GM18517 (cell line): ENCODE data around the gene C14orf119.
A peak's percentile ranks its signal among the peaks of the same experiment; 100 is the strongest.
"Not testable (repeated sequence)": the region's sequence is repeated elsewhere in the genome, so short reads cannot be mapped to it uniquely, and the experiment has no call there.

Experiments used
- ATAC-seq: cut with Tn5 transposase; IDR thresholded peaks from one replicate; pipeline ENCODE4 v1.9.1; 2021; ENCODE audit warnings: mild to moderate bottlenecking, moderate library complexity; ENCODE audit not compliant: unreplicated experiment

The C14orf119 gene

DNA sequence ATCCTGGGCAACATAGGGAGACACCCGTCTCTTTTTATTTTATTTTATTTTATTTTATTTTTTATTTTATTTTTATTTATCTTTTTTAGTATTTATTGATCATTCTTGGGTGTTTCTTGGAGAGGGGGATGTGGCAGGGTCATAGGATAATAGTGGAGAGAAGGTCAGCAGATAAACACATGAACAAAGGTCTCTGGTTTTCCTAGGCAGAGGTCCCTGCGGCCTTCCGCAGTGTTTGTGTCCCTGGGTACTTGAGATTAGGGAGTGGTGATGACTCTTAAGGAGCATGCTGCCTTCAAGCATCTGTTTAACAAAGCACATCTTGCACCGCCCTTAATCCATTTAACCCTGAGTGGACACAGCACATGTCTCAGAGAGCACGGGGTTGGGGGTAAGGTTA is 12.3 kb downstream of the C14orf119 start:
- not testable (repeated sequence) for ATAC-seq

DNA sequence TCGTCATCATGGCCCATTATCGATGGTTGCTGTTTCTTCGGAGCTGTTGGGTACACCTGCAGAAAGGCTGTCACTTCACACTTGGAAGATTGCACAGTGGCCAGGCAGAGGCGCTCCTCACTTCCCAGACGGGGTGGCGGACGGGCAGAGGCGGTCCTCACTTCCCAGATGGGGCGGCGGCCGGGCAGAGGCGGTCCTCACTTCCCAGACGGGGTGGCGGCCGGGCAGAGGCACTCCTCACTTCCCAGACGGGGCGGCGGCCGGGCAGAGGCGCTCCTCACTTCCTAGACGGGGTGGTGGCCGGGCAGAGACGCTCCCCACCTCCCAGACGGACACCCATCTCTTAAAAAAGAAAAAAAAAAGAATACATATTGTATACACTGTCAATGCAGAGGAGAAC is 12.9 kb downstream of the C14orf119 start:
- ATAC-seq = not testable (repeated sequence)

DNA sequence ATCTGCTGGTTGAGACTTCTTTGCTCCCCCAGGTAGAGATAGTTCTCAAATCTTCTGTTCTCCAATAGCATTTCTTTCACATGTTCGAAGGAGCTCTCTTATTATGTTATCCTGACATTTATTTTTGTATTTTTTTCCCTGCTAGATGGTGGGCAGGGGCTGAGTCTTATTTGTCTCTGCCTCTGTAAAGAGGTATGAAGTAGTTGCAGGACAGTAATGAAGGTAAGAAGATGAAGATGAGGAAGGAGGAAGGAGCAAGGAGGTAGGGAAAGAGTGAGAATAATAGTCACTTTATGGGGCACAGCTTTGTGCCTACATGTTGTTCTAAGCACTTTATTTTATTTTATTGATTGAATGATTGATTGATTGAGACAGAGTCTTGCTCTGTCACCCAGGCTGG is 14.5 kb downstream of the C14orf119 start:
- no peak for ATAC-seq

DNA sequence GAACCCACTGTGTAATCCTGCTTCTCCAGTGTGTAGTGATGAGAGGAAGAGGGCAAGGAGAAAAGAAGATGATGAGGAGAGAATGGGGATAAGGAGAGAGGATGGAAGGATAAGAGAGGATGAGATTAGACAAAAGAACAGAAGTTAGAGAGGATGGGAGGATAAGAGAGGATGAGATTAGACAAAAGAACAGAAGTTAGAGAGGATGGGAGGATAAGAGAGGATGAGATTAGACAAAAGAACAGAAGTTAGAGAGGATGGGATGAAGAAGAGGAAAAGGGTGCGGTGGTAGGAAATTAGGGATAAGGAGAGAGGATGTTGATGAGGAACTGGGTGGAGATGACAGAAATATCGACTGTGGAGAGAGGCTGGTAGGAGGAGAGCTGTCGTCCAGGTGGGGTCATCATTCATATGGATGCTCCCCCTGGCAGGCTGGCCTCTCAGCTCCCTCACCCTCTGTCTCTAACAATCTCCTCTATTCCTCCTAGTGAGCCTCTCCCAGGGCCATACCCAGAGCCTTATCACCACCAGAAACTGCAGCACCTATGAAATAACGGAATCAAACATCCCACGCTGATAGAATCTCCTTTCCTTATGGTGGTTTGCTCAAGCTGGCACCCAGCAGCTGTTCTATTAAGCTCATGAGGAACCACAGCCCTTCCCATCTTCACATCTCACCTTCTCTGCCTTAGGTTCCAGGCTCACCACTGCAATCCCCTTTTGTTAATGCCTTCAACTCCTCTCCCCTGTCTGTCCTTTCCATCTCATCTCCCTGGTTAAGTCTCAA is 15.5 kb downstream of the C14orf119 start:
- ATAC-seq = no peak

DNA sequence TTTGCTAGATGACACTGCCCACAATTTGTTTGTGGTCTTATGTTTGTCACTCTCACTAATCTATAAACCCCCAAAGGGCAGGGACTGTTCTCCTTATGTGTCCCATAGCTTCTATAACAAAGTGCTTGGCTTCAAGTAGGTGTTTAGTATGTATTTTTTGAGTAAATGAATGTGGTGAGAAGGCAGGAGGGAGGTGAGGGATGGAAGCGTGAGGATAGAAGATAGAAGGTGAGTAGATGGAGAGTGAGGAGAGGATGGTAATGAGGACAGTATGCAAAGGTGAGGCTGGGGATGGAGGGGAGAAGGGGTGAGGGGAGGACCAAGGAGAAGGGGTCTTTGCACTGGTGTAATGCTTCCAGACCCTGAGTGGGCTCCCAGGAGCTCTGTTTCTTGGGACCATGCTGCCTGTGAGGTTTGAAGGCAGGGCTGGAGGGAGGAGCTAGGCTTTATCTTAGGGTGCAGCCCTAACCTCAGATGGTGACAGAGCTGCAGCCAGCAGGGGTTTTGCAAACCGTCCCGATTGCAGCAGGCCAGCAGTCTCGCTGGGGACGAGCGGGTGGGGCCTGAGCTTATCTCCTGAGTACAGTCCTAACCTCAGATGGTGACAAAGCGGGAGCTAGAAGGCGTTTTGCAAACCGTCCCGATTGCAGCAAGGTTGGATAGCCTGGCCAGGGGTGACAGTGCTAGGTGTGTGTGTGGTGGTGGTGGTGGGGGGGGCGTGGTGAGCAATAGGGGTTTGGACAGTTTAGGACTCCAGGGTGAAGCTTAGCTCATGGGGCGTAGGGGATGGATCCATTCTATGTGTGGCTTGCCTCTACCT is 17.3 kb downstream of the C14orf119 start:
- no peak for ATAC-seq

DNA sequence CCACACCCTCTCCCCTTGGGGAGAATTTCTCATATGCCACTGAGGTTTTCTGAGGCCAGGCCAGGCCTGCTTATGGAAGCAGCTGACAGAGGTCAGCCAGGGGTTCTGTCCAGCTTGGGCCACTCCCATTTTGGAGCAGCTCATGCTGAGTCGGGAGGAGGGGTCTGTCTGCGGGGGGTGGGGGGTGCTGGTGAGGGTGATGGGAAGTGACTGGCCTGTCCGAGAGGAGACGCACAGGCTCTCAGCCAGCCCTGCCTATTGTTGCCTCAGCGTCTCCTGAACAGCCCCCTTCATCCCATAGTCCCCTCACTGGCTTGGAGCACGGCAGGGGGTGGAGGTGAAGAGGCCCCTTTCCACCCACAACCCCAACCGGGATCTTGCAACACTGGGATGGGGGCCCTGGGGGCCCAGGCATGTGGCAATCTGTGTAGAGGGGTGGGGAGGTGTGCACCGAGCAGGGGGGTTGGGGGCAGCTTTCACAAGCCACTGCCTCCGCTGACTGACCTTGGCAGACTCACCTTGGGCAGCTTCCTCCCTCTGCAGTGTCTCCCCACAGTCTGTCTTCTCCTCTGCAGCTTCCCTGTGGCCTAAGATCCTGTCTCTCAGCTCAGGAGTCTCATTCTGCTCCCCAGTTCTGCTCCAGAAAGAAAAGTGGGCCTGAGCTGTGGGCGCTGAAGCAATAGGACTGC is 18.3 kb downstream of the C14orf119 start:
- ATAC-seq = no peak

DNA sequence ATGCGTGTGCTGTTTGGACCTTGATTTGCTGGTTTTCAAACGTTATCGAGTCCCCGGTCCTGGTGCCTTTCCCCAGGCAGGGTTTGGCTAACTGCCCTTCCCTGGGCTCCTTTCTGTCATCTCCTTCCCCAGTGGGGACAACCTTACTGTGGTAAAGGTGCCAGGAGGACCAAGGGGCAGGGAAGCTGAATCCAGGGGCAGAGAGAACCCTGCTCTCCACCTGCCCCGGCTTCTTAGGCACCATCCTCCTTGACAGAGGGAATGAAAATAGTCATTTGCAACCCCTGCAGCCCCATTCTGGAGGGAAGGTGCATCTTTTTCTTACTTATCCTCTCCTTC is 18.8 kb downstream of the C14orf119 start:
- ATAC-seq = no peak

DNA sequence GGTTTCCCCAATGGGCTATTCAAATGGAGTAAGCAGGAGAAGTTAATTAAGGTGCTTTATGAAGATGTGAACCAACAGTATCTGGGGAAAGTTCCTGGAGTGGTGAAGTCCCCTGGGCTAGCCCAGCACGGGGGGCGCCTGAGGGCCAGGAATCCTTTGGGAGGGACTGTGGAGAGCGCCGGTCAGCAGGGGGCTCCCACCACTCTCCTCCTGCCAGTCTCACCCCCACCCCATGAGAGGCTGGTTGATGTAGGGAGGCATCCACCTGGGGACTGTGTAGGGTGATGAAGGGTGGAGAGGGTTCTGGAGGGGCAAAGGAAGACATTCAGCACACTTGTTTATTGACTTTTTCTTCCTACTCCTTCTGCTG is 19.3 kb downstream of the C14orf119 start:
- ATAC-seq = no peak

DNA sequence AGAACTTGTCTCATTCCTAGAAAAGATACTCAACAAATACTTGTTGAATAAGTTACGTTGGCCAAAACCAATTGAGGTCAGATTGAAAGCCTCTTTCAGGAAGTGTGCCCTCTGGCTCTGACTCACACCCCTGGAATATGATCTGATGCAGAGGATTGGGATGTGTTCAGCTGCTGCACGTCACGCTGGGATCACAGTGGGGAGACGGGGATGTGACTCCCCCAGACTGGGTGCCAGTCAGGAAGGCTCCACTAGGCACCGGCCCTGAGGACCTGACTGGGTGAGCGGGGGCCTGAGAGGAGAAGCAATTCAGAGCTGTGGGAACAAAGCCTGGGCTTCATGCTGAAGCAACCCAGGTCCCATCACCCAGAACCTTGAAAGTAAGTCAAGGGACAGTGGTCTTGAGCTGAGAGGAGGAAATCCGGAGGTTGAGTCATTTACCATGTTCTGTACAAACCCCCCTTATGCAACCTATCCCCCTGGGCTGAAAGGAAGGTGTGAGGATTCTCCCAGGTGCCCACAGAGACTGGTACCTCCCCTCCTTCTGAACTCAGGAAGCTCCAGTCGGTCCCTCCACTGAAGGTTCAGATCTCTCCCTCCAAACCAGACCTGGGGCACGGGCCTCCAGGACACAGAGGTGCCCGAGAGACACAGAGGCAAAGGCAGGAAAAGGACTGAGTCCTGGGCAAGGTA is 19.9 kb downstream of the C14orf119 start:
- no peak for ATAC-seq

DNA sequence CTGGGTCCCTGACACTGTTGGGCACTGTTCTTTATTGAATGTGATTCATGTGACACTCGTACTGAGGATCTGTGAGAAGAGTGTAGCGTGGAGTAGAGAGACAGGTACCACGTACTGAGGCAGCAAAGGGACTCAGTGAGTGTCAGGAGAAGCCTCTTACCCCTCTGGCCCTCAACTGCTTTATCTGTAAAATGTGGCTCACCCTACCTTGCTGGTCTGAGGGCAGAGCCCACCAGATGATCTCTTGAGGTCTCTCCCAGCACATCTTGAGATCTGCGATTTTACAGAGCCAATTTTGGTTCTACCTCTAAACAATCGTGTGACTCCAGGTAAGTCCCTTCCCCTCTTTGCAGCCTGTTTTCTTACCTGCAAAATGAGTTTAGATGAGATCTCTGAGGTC is 20.6 kb downstream of the C14orf119 start:
- no peak for ATAC-seq

DNA sequence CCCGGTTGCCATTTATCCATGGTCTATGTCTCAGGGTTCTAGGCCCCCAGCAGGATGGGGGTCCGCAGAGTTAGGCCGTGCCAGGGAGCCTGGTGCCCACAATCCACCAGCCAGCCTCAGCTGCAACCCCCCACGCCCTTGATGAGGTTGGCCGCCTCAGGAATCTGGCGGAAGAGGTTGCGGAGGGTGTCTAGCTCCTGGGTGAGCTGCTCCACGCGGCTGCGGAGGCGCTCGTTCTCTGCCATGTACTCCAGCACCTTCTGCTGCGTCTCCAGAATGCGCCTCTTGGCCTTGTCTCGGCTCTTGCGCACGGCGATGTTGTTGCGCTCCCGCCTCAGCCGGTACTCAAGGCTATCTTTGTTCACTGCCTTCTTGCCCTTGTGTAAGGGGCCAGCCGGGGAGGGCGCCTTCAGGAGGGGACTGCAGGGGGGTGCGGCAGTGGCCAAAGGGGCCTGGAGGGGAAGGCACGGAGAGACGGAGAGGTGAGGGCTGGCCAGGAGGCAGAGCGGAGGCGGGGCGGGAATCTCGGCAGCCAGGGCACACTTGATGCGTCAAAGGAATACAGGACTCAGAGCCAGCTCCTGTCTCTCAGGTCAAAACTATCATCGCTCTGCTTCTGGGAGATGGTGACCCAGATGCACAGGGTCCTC is 22.2 kb downstream of the C14orf119 start:
- no peak for ATAC-seq

DNA sequence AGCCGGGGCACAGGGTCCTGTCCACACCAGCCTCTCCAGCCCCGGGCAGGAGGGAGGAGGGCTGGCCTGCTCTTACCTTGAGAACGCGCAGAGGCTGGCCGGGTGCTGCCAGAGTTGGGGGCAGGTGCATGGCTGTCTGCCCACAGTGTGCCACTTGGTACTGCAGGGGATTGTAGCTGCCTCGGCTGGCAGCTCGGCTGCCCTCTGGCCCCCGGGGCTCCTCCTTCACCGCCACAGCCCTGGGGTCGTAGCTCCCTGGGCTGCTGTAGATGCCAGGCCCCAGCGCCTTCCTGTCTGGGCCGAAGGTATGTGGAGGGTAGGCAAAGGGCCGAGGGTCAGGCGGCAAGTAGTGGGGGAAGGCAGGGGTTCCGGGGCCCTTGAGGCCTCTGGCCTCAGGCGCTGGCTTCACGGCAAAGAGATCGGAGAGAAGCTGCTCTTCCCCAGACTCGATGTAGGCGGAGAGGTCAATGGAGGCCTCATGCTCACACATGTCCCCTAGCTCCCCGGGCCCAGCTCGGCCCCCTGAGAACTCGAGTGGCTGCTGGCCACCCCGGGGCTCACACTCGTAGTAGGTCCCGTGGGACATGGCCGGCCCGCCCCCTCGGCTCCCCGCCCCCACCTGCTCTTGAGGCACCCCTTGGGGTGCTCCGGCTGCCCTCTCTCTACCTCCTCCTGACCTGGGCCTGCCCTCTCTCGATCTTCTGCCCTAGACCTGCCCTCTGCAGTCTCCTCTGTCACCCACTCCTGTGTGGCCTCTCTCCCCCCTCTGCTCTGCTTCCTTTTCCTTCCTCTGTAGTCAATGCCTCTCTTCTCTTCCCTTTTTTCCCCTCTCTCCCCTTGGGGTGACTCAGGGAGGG is 23.4 kb downstream of the C14orf119 start, which contains the start of gene CEBPE:
CEBPE (minus strand) TSS at position 750 of the 857 bp plus-strand sequence; CDS start at position 586, 164 bp downstream.
- ATAC-seq = no peak

DNA sequence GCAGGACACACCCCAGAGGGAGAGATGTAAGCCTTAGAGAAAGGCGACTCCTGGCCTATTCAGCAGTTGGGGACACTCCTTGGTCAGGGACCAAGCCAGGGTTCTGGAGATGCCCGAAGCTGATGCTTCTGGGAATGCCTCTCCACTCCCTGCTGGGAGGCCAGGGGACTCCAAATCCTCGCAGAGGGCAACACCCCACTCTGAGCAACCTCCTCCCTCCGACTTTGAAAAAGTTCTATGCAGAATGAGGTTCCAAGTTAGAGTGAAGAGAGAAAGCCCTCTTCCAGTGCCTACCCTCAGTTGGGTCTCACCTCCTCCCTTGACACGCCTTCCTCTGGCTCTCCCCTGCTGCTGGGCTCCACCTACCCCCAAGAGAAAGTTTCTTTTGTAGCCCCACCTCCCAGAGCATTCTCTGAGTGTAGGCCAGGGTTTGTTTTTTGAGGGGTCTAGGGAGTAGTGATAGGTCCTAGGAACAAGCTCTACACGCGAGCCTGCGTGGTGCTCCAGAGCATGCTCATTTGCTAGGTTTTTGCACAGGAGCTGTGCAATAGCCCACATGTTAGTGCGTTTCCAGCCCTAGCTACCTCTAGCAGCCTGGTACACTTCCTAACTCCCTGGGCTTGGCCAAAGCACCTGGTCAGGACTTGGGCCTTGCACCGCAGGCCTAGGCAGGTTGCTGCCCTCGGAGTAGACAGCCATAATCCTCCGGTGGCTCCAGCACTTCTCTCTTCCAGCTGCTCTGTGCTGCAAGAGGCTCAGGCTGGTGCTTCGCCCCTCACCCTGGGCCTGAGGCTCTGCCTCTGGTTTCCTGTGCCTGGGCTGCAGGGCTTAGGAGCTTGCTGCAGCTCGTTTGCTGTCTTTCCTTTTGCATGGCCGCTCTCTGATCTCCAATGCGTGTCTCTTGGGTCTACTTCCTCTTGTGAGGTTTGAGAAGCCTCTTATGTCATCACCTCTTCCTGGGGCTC is 24.3 kb downstream of the C14orf119 start:
- no peak for ATAC-seq

DNA sequence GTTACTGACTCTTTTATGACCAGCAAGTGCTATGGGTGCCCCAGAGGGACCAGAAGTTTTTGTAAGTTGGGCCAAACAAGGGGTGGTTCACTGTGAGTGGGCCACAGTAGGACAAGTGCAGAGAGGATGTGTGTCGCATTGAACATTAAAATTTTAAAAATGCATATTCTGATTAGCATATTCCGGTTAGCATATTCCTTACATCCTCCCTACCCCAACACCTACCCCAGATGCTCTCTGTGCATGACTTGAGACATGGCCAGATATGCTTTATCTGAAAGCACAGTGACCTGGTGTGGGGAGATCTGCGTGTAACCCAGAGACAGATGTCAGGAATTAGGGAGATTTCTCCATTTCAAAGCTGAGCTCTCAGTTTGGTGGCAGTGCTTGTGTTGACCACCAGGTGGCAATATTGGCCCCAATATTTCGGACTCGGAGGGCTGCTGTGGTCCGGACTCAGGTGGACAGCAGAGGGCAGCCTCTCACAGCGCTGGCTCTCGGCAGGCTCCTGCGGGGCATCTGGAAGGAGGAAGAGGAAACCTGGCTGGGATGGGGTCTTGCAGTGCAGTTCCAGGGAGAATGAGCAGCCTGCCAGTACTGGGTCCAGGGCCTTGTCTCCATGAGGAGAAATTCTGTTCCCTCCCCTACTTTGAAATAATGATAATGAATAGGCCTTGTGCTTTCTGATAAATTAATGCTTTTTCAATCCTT is 25.4 kb downstream of the C14orf119 start:
- ATAC-seq = peak; percentile 71

DNA sequence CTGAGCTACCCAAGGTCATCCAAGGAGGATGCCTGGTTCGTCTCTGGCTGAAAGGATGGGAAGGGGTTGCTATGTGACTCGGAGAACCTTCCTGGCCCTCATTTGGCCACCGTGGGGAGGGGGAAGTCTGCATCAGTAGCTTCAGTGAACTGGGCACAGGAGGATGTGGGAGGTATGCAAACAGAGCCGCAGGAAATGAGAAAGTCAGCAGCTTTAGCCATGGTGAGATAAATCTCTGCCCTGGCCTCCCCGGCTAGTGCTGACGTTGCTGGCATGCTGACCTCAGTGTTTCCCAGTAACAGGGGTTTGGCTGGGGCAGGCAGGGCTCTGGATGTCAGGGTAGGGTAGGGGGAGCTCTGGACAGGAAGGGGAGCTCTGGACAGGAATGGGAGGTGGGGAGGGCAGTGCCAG is 26.1 kb downstream of the C14orf119 start:
- ATAC-seq = no peak

DNA sequence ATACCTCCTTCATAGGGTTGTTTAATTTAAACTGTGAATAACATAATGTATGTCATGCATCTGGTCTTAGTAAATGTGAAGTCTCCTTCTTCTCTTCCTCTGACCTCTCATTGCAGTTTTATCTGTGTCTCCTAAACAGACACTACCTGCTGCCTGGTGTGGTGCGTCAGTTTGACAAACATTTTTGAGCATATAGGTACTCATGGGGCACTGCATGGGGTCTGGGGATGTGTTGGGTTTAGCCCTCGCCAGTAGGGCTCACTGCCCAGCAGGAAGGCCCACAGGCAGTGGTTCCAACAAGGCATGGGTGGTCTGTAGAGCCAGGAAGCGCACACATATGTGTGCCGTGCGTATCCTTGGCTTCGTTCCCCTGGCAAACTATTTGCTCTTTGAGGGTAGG is 26.8 kb downstream of the C14orf119 start:
- no peak for ATAC-seq

DNA sequence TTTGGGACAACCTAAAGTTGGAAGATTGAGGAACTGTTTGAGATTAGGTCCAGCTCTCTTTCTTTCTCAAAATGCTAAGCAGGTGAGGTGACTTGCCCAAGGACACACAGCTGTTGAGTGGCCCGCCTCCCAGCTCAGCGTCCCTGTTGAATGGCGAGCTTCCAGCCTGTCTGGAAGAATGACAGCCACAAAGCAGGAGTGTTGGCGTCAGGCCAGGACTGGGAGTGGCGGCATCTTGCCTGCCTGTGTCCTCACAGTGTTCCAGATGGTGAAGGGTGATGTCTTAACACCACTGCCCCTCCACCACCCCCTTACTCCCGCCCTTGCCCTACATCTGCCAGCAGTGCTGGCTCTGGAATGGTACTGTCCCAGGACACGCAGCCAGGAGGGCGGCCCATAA is 28.1 kb downstream of the C14orf119 start:
- ATAC-seq = no peak
